Suprapubic skin (tissue), 4 donors: ENCODE measurements around the gene ZNF598. TPM values are rescaled to one million over a fixed set of nuclear protein-coding genes. Genes with fewer than 3 reads are reported as not detected.

ENCODE experiments used
- DNase-seq, 2 donors: peaks; one replicate each; pipeline ENCODE4 v3.0.0-alpha.2; 2019; ENCODE audit warnings: low spot score in 2 of 2
- H3K27ac ChIP-seq: fragments of 200-600 bp; sonication (generic); one replicate; pipeline ENCODE4 v1.5.1; 2019
- H3K27me3 ChIP-seq: fragments of 200-600 bp; sonication (generic); one replicate; pipeline ENCODE4 v1.5.1; 2019
- H3K36me3 ChIP-seq: fragments of 200-600 bp; sonication (generic); one replicate; pipeline ENCODE4 v1.5.1; 2019
- H3K4me1 ChIP-seq: fragments of 200-600 bp; sonication (generic); one replicate; pipeline ENCODE4 v1.5.1; 2019
- H3K4me3 ChIP-seq: fragments of 200-600 bp; sonication (generic); one replicate; pipeline ENCODE4 v1.5.1; 2019; ENCODE audit warnings: mild to moderate bottlenecking
- H3K9me3 ChIP-seq: fragments of 200-600 bp; sonication (generic); one replicate; pipeline ENCODE4 v1.5.1; 2019
- EP300 ChIP-seq: sonication (generic); formaldehyde crosslinking; IDR thresholded peaks from one replicate; pipeline ENCODE4 v1.6.1; 2017; ENCODE audit warnings: antibody characterized with exemption
- POLR2A ChIP-seq, 2 donors: fragments of 450-650 bp; IDR thresholded peaks; one replicate each; pipeline ENCODE4 v1.6.1; 2017; ENCODE audit warnings: antibody characterized with exemption in 2 of 2, mild to moderate bottlenecking in 2 of 2, moderate library complexity in 2 of 2
- POLR2AphosphoS5 ChIP-seq, 3 donors: sonication (generic); formaldehyde crosslinking; IDR thresholded peaks; one replicate each; pipeline ENCODE4 v1.6.1; 2017; ENCODE audit warnings: antibody characterized with exemption in 3 of 3
- WGBS: methylation state at CpG from one replicate; pipeline ENCODE4 v1.1.5; 2018; 5-methylcytosine and 5-hydroxymethylcytosine counted together
- total RNA-seq, 4 donors: library from RNA; depleted of rRNA; stranded (reverse); fragments of >200 nt; gene quantifications; one replicate each; pipeline ENCODE4 v1.1.0, GENCODE V29; 2016
- TF ChIP-seq, protein P1 (sequence below), 2 donors: fragments of 200-600 bp in 1 of 2; fragments of 450-650 bp in 1 of 2; sonication (generic) in 1 of 2; IDR thresholded peaks; one replicate each; pipeline ENCODE4 v1.5.1; 2016 to 2019; ENCODE audit warnings: antibody characterized with exemption in 2 of 2, mild to moderate bottlenecking in 1 of 2, moderate library complexity in 1 of 2

ZNF598 gene
- total RNA-seq, 4 donors from 2014 or later: 69.4 to 103 (median 84.0) TPM

DNA sequence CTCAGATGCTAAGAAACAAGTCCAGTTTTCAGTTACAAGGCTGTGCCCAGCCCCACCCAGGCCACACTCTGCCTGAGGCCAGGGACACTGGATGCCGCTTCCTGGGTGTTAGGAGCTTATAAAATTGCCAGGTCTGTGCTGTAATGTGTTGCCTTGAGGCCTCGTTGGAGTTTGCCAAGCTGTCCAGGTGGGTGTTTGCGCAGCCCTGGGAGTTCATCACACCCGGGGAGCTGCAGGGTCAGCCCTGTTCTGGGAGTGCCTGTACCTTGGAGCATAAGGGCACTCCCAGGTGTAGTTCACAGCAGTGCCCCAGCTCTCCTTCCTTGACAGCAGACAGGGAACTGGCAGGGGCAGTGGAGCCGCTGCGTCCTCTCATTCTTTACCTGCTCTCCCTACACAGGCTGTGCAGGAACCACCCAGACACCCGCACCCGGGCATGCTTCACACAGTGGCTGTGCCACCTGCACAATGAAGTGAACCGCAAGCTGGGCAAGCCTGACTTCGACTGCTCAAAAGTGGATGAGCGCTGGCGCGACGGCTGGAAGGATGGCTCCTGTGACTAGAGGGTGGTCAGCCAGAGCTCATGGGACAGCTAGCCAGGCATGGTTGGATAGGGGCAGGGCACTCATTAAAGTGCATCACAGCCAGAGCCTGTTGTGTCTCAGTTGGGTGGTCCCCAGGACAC is 24.0 kb downstream of the ZNF598 start:
- Histone ChIP-seq H3K9me3 (no peaks in the 10 kb centered on the region), H3K27me3 (peaks cover 30% of the 10 kb centered on the region)

GRCh38 chr16:1984347-1985225 is 25.0 kb downstream of the ZNF598 start:
- peak overlapping the region; percentile 74 for H3K27ac ChIP-seq
- TF ChIP-seq POLR2AphosphoS5 (IDR thresholded peaks at IDR 0.05) (no peak), POLR2A (IDR thresholded peaks at IDR 0.05) (no peak), EP300 (no peak)
- TF ChIP-seq, protein P1, sequence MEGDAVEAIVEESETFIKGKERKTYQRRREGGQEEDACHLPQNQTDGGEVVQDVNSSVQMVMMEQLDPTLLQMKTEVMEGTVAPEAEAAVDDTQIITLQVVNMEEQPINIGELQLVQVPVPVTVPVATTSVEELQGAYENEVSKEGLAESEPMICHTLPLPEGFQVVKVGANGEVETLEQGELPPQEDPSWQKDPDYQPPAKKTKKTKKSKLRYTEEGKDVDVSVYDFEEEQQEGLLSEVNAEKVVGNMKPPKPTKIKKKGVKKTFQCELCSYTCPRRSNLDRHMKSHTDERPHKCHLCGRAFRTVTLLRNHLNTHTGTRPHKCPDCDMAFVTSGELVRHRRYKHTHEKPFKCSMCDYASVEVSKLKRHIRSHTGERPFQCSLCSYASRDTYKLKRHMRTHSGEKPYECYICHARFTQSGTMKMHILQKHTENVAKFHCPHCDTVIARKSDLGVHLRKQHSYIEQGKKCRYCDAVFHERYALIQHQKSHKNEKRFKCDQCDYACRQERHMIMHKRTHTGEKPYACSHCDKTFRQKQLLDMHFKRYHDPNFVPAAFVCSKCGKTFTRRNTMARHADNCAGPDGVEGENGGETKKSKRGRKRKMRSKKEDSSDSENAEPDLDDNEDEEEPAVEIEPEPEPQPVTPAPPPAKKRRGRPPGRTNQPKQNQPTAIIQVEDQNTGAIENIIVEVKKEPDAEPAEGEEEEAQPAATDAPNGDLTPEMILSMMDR (IDR thresholded peaks at IDR 0.05): no peak
- H3K9me3 ChIP-seq: no peaks in the 10 kb centered on the region
- peaks cover 58% of the 10 kb centered on the region for H3K4me1 ChIP-seq
- WGBS: 19% methylated on average over 15 of the region's 58 CpGs
- H3K27me3 ChIP-seq: peaks cover 21% of the 10 kb centered on the region
- DNase-seq: no peak
- H3K4me3 ChIP-seq: peak overlapping the region; percentile 74
- peaks cover 12% of the 10 kb centered on the region for H3K36me3 ChIP-seq

More for the DNA sequence above, 24.0 kb downstream of the ZNF598 start:
- WGBS: 81% methylated on average over 13 of the region's 14 CpGs
- TF ChIP-seq POLR2AphosphoS5 (IDR thresholded peaks at IDR 0.05) (no peak), POLR2A (IDR thresholded peaks at IDR 0.05) (no peak), EP300 (no peak)
- TF ChIP-seq, protein P1 (IDR thresholded peaks at IDR 0.05): no peak
- no peak for DNase-seq
- Histone ChIP-seq H3K4me3 (no peak overlapping the region), H3K4me1 (peaks cover 57% of the 10 kb centered on the region), H3K36me3 (peaks cover 12% of the 10 kb centered on the region), H3K27ac (no peak overlapping the region)

GRCh38 chr16:1983544-1984346 is 25.9 kb downstream of the ZNF598 start, which contains the start of gene GFER:
TSS of gene GFER (plus strand) at chr16:1984193. CDS start at chr16:1984219, 26 bp downstream.
- WGBS: 0% methylated on average over 3 of the region's 109 CpGs
- TF ChIP-seq, protein P1 (IDR thresholded peaks at IDR 0.05): peak in 1 of 2 donors; percentile 7
- TF ChIP-seq EP300 (no peak), POLR2A (IDR thresholded peaks at IDR 0.05) (no peak), POLR2AphosphoS5 (IDR thresholded peaks at IDR 0.05) (peak in 2 of 3 donors; percentile 22 to 64)
- H3K27ac ChIP-seq: peak within 1 kb of the TSS; percentile 74
- peaks cover 19% of the 10 kb centered on the region for H3K27me3 ChIP-seq
- H3K9me3 ChIP-seq: no peaks in the 10 kb centered on the region
- peak within 1 kb of the TSS; percentile 74 for H3K4me3 ChIP-seq
- H3K4me1 ChIP-seq: peaks cover 60% of the 10 kb centered on the region
- DNase-seq: peak; percentile 89 to 90
- peaks cover 12% of the 10 kb centered on the region for H3K36me3 ChIP-seq

GRCh38 chr16:1982991-1983543 is 26.6 kb downstream of the ZNF598 start:
- Histone ChIP-seq H3K27me3 (peaks cover 22% of the 10 kb centered on the region), H3K4me3 (peak overlapping the region; percentile 74), H3K36me3 (peaks cover 17% of the 10 kb centered on the region), H3K9me3 (no peaks in the 10 kb centered on the region), H3K27ac (peak overlapping the region; percentile 74), H3K4me1 (peaks cover 66% of the 10 kb centered on the region)
- TF ChIP-seq, protein P1 (IDR thresholded peaks at IDR 0.05): no peak
- no peak for TF ChIP-seq POLR2AphosphoS5 (IDR thresholded peaks at IDR 0.05)
- no peak for TF ChIP-seq POLR2A (IDR thresholded peaks at IDR 0.05)
- TF ChIP-seq EP300: no peak
- WGBS: 30% methylated on average over 19 of the region's 19 CpGs
- DNase-seq: no peak
